ENCODE results near the gene DPP9.

Gene DPP9

DNA sequence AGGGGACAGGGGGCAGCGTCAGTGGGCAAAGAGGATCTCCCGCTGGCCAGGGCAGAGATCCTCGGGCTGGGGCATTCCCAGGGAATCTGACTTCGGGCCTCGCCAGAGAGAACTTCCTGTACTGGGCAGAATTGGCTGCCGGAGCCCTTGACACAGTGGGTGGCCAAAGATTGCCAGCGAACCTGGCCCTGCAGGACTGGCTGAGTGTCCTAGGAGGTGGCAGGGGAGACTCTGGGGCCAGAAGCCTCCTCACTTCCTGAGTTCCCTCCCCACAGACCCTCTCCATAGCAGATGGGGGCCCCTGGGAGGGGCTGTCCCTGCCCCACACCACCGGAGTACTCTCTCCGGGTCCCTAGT is 19.3 kb downstream of the DPP9 start:
- H3K9ac ChIP-seq (ENCODE audit: low read length): no peak overlapping the region
- H3K4me2 ChIP-seq (ENCODE audit: low read length): no peak overlapping the region
- H3K27ac ChIP-seq (ENCODE audit: low read length): no peak overlapping the region
- no peaks in the 10 kb centered on the region for H3K79me2 ChIP-seq (ENCODE audit: low read length)
- no peaks in the 10 kb centered on the region for H3K27me3 ChIP-seq (ENCODE audit: low read depth, low read length)
- H3K9me3 ChIP-seq (ENCODE audit: insufficient read depth, low read length): no peaks in the 10 kb centered on the region
- TF ChIP-seq EZH2phosphoT487 (IDR thresholded peaks at IDR 0.05; ENCODE audit: low read depth) (no peak), CTCF (IDR thresholded peaks at IDR 0.05; ENCODE audit: low read depth, low read length) (no peak)
- no peak overlapping the region for H2AFZ ChIP-seq (ENCODE audit: low read depth, low read length)
- no peaks in the 10 kb centered on the region for H4K20me1 ChIP-seq (ENCODE audit: insufficient read depth, low read length)
- H3K4me1 ChIP-seq (ENCODE audit: low read length): no peaks in the 10 kb centered on the region
- H3K36me3 ChIP-seq (replicated peaks; ENCODE audit: low read depth, low read length): peaks cover 36% of the 10 kb centered on the region
- no peak overlapping the region for H3K4me3 ChIP-seq (ENCODE audit: low read length)

GRCh38 chr19:4703671-4704316 is 19.8 kb downstream of the DPP9 start:
- H3K9ac ChIP-seq (ENCODE audit: low read length): no peak overlapping the region
- H3K4me1 ChIP-seq (ENCODE audit: low read length): no peaks in the 10 kb centered on the region

GRCh38 chr19:4702764-4703163 is 20.9 kb downstream of the DPP9 start:
- Histone ChIP-seq H4K20me1 (ENCODE audit: insufficient read depth, low read length) (no peaks in the 10 kb centered on the region), H3K79me2 (ENCODE audit: low read length) (no peaks in the 10 kb centered on the region), H3K9ac (ENCODE audit: low read length) (no peak overlapping the region), H3K4me2 (ENCODE audit: low read length) (no peak overlapping the region), H3K36me3 (replicated peaks; ENCODE audit: low read depth, low read length) (peaks cover 32% of the 10 kb centered on the region), H3K9me3 (ENCODE audit: insufficient read depth, low read length) (no peaks in the 10 kb centered on the region), H3K27ac (ENCODE audit: low read length) (no peak overlapping the region), H3K4me3 (ENCODE audit: low read length) (no peak overlapping the region), H2AFZ (ENCODE audit: low read depth, low read length) (no peak overlapping the region), H3K27me3 (ENCODE audit: low read depth, low read length) (no peaks in the 10 kb centered on the region), H3K4me1 (ENCODE audit: low read length) (no peaks in the 10 kb centered on the region)
- TF ChIP-seq EZH2phosphoT487 (IDR thresholded peaks at IDR 0.05; ENCODE audit: low read depth) (no peak), CTCF (IDR thresholded peaks at IDR 0.05; ENCODE audit: low read depth, low read length) (no peak)

More at GRCh38 chr19:4703671-4704316, 19.8 kb downstream of the DPP9 start:
- TF ChIP-seq CTCF (IDR thresholded peaks at IDR 0.05; ENCODE audit: low read depth, low read length) (no peak), EZH2phosphoT487 (IDR thresholded peaks at IDR 0.05; ENCODE audit: low read depth) (no peak)
- H2AFZ ChIP-seq (ENCODE audit: low read depth, low read length): no peak overlapping the region
- H4K20me1 ChIP-seq (ENCODE audit: insufficient read depth, low read length): no peaks in the 10 kb centered on the region
- no peaks in the 10 kb centered on the region for H3K79me2 ChIP-seq (ENCODE audit: low read length)
- H3K4me3 ChIP-seq (ENCODE audit: low read length): no peak overlapping the region
- H3K27ac ChIP-seq (ENCODE audit: low read length): no peak overlapping the region
- H3K4me2 ChIP-seq (ENCODE audit: low read length): no peak overlapping the region
- H3K27me3 ChIP-seq (ENCODE audit: low read depth, low read length): no peaks in the 10 kb centered on the region
- peaks cover 35% of the 10 kb centered on the region for H3K36me3 ChIP-seq (replicated peaks; ENCODE audit: low read depth, low read length)
- no peaks in the 10 kb centered on the region for H3K9me3 ChIP-seq (ENCODE audit: insufficient read depth, low read length)

GRCh38 chr19:4701557-4701956 is 22.1 kb downstream of the DPP9 start:
- H3K4me2 ChIP-seq (ENCODE audit: low read length): no peak overlapping the region
- H2AFZ ChIP-seq (ENCODE audit: low read depth, low read length): no peak overlapping the region
- H4K20me1 ChIP-seq (ENCODE audit: insufficient read depth, low read length): no peaks in the 10 kb centered on the region
- H3K9me3 ChIP-seq (ENCODE audit: insufficient read depth, low read length): no peaks in the 10 kb centered on the region
- H3K9ac ChIP-seq (ENCODE audit: low read length): no peak overlapping the region
- peaks cover 40% of the 10 kb centered on the region for H3K36me3 ChIP-seq (replicated peaks; ENCODE audit: low read depth, low read length)
- H3K27me3 ChIP-seq (ENCODE audit: low read depth, low read length): no peaks in the 10 kb centered on the region
- H3K79me2 ChIP-seq (ENCODE audit: low read length): no peaks in the 10 kb centered on the region
- H3K4me3 ChIP-seq (ENCODE audit: low read length): no peak overlapping the region
- TF ChIP-seq CTCF (IDR thresholded peaks at IDR 0.05; ENCODE audit: low read depth, low read length): no peak
- no peak for TF ChIP-seq EZH2phosphoT487 (IDR thresholded peaks at IDR 0.05; ENCODE audit: low read depth)
- H3K27ac ChIP-seq (ENCODE audit: low read length): no peak overlapping the region
- no peaks in the 10 kb centered on the region for H3K4me1 ChIP-seq (ENCODE audit: low read length)
